GM18507 (cell line): Measurements from ENCODE around the gene RASA3.
"Not testable (repeated sequence)": the region's sequence is repeated elsewhere in the genome, so short reads cannot be mapped to it uniquely, and the experiment has no call there.

Experiments used
- DNase-seq: peaks from one replicate; pipeline ENCODE4 v3.0.0; 2011; ENCODE audit warnings: low read depth; ENCODE audit not compliant: insufficient read length; ENCODE audit errors: extremely low spot score
- FAIRE-seq: peaks from 2 replicates; lab custom pipeline; 2011; peaks lifted over from hg19 to GRCh38; lab: Jason Lieb, UNC

Gene RASA3

DNA sequence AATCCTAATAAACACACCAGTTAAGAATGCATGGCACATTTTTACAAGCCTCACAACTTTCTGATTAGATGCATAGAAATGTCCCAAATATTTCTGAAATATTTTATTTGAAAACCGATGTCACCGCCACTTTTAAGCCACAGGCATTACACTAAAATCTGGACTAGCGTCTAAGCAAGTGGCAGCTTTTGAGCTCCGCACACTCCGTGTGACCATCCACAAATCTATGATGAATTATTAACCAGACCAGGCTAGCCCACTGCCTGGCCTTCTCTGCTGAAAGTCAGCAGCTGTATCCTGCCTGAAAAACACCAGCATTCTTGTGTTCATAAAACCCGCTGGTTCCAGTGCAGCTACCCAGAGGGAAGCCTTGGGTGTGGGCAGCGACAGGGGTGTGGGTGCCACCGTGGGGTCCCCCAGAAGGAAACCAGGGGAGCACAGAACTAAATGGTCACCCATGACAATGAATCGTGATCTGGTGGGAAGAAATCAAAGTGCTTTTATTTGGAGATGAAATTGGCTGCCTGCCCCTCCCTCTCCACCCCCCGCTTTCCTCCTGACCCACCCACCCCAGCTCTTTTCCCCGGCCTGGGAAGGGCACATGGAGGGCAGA lies 13.8 kb downstream of the RASA3 start:
- DNase-seq (no peak), FAIRE-seq (peak; percentile 69)

DNA sequence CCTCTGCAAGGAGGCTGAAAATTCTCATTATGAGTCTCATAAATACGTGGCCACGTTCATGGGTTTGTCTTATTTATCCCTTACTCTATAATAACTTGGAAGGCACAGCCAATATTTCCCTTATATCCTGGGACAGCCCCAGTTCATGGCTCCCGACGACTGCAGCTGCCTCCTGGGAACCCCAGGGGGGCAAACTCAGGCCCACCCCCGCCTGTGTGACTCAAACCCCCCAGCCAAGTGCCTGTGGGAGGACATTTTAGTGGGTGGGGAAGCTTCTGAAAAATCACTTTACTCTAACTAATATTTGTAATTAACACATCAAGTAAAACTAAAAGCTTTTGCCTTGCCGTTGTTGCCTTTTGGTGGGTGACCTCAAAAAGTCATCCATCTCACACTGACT lies 14.3 kb downstream of the RASA3 start:
- FAIRE-seq, result no peak
- DNase-seq, result no peak

DNA sequence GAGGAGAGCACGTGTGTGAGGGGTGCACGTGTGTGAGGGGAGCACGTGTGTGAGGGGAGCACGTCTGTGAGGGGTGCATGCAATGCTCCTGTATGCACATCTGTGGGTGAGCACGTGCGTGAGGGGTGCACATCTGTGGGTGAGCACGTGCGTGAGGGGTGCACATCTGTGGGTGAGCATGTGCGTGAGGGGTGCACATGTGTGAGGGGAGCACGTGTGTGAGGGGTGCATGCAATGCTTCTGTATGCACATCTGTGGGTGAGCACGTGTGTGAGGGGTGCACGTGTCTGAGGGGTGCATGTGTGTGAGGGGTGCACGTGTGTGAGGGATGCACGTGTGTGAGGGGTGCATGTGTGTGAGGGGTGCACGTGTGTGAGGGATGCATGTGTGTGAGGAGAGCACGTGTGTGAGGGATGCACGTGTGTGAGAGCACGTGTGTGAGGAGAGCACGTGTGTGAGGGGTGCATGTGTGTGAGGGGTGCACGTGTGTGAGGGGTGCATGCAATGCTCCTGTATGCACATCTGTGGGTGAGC lies 15.0 kb downstream of the RASA3 start:
- not testable (repeated sequence) for FAIRE-seq, DNase-seq

DNA sequence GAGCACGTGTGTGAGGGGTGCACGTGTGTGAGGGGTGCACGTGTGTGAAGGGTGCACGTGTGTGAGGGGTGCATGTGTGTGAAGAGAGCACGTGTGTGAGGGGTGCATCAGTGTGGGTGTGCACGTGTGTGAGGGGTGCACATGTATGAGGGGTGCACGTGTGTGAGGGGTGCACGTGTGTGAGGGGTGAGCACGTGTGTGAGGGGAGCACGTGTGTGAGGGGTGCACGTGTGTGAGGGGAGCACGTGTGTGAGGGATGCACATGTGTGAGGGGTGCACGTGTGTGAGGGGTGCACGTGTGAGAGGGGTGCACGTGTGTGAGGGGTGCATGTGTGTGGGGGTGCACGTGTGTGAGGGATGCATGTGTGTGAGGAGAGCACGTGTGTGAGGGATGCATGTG lies 15.7 kb downstream of the RASA3 start:
- FAIRE-seq (no peak), DNase-seq (no peak)

DNA sequence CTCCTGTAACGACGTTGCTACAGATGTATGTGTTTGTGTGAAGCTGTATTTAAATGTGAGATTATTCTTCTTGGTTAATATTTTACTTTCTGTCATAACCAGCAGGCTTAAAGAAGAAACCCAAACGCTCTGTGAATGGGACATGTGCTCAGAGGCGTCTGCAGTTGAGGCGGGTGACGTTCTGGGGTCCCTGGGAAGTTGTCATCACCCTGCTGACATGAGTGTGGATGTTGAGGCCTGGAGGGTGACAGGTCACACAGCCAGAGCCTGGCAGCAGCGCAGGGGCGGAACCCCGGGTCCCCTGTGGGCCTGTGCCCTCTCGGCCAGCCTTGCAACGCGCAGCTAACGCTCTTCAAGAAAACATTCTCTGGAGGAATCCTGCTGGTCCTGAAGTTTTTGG lies 16.6 kb downstream of the RASA3 start:
- DNase-seq, result no peak
- FAIRE-seq, result no peak

DNA sequence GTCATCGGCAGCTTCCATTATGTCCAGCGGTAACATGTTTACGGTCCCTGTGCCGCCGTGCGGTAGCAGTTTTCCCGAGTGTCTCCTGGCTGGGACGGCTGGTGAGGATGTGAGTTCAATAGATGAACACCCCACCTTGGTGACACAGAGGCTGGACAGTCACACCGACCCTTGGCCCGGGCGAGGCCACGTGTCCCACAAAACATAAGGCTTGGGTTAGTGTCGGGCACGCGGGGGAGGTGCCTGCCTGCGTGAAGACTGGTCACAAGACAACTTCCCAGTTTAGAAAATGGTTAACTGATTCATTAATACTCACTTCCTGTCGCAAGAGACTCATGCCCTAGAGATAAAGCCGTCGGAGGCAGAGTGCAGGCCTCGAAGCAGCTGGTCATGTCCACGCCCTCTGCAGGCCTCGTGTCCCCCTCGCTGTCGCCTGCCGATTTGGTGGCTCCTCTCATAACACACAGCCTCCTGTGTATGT lies 17.2 kb downstream of the RASA3 start:
- FAIRE-seq, result peak; percentile 87
- DNase-seq, result no peak

DNA sequence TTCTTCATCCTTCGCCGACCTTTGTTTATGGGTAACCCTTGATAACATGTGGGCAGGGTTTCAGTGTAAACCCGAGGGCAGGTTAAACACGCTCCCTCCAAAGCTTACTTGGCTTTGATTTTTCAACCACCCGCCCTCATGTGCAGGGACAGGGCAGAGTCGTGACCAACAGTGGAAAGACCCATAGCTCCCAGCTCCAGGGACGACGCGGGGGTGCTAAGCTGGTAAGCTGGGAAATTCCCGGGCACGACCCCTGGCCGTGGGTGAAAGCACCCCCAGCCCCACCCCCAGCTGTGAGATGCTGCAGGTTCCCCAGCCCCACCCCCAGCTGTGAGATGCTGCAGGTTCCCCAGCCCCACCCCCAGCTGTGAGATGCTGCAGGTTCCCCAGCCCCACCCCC lies 17.8 kb downstream of the RASA3 start:
- not testable (repeated sequence) for FAIRE-seq, DNase-seq

DNA sequence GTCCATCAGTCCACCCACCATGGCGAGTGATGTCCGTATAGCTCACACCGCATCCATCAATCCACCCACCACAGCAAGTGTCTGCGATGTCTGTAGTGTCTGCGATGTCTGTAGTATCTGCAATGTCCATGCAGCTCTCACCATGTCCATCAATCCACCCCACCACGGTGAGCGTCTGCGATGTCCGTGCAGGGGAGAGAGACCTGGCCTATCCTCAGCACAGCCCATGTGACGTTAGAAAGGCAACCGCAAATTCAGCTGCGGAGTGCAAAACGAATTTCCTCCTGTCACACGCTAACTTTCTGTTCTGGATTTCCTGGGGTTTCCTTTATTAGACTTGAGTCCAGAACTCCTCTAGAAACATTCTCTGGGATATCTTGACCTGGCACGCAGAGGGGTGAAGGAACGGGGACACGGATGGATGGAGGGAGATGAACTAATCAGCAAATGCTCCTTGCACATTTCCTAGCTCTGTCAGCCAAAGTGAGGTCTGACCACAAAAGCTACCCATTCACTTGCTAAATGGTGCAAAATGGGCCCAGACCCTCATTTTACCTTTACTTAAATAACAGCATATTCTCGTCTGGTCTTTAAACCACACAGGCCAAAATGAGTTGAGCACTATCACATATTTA lies 18.3 kb downstream of the RASA3 start:
- DNase-seq (no peak), FAIRE-seq (no peak)

DNA sequence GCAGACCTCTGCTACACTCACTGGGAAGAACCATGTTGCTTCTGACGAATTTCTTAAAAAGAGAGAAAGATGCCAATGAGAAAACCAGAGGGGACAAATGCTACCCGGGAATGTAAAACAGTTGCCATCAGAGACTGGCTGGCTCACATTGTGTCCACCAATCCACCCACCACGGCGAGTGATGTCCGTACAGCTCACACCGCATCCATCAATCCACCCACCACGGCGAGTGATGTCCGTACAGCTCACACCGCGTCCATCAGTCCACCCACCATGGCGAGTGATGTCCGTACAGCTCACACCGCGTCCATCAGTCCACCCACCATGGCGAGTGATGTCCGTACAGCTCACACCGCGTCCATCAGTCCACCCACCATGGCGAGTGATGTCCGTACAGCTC lies 19.0 kb downstream of the RASA3 start:
- not testable (repeated sequence) for DNase-seq, FAIRE-seq

DNA sequence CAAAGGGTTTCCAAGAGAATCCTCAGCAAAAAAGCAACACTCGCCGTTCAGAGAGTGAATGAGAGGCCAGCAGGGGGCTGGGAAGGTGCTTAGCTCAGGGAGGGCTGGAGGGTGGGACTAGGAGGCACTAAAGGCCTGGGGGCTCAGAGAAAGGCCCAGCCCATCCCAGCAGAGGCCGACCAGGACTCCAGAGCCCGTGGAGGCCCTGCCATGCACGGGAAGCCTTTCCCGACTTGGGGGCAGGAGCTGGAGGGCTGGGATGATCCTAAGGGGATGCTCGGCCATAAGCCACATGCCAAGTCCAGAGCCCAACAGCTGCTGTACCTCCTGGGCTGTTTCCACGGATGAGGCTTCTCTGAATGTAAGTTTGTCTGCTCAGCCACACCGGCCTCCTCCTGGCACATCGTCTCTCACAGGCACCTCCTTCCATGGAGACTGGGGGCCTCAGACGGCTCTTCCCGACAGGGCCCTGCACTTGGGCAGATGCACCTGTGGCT lies 19.5 kb downstream of the RASA3 start:
- FAIRE-seq (no peak), DNase-seq (no peak)

DNA sequence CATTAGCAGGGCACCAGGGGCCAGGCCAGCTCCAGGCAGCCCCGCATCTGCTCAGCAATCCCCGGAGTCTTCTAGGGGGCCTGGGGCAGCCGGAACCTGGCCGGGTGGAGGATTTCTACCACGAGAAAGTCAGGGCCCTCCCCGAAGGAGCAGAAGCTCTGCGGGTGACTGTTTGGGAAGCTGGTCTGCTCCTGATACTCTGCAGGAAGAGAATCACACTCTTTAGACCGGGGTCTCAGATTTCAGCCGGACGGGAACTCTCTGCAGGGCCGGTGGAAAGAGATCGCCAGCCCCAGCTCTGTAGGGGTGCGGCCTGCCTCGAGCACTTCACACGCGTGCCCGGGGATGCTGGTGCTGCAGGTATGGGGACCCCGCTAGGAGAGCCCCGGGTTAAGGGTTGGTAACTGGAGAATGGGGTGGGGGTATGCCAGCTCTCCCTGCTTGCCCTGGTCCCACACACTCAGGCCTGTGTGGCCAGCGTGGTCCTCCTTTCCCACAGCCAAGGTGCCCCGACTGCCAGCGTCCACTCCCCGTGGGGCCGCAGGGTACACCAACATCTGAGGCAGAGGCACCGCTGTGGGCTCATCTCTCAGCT lies 20.1 kb downstream of the RASA3 start:
- no peak for DNase-seq
- FAIRE-seq, result no peak

DNA sequence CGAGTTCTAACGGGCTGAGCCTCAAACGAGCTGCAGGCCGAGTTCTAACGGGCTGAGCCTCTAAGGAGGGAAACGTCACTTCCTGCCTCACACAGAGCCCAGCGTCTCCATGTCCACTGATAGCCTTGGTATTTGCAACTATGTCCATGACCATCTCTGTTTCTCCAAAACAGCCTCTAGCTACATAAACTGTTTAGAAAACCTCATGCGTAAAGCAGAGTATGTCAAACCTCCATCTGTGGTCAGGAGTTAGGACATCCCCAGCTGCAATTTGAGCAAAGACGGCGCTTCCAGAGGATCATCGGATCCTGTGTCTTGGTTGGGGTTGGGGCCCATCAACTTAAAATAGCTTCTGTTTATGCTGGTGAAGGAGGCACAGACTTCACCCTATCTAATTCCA lies 20.8 kb downstream of the RASA3 start:
- DNase-seq, result no peak
- FAIRE-seq, result no peak

DNA sequence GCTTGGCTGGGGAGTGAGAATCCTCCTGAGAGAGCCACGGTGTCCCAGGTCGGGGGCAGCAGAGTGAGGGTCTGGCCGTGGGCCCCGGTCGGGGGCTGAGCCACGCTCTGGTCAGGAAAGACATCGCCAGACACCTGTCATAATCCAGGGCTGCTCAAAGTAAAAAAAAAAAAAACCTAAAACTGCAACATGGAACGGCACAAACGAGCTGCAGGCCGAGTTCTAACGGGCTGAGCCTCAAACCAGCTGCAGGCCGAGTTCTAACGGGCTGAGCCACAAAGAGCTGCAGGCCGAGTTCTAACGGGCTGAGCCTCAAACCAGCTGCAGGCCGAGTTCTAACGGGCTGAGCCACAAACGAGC lies 21.6 kb downstream of the RASA3 start:
- DNase-seq, FAIRE-seq: not testable (repeated sequence)

DNA sequence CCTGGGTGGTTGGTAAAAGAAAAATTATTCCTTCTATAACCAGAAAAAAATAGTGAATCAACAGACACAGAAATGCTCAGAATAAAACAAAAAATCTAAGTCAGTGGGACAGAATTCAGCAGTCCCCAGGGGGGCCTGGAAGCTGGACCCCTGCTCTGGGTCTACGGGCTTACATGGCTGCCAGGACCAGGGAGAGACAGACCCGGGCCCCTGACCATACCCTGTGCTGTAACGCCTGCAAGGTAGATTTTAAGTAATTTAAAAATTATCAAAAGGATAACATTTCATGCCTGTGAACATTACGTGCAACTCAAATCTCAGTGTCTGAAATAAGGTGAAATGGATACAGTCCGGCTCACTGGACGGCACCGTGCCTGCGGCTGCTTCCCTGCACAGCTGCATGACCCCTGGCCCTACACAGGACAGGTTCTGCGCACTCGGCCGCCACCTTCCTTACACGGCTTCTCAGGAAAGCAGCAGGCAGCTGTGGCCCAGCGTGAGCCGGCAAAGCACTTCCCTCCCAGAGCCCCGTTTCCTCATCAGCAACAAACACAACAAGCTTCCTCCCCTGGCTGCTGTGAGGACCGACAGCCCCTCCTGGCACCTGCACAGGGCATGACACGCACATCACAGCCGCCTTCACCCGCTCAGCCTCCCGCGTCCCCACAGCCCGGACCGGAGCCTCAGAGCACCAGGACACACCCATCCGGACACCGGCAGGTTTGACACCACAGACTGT lies 22.2 kb downstream of the RASA3 start:
- FAIRE-seq (peak; percentile 80), DNase-seq (no peak)

DNA sequence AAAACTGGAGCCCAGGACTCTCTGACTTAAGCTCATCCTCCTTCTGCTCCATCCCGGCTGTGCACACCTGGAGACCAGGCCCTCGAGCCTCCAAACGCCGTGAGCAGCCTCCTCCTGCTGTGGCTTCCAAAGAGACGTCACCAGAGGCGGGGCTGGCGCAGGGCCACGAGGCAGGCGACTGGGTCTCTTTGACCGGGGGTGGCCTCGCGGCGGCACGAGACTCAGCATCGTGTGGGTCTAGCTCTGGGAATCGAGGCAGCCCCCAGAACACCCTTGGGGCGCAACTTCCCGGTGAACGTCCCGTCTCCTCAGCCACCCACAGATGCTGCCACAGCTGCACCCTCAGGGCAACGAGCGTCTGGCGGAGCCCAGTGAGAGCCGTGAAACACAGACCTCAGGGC lies 22.8 kb downstream of the RASA3 start:
- no peak for FAIRE-seq
- DNase-seq, result no peak

DNA sequence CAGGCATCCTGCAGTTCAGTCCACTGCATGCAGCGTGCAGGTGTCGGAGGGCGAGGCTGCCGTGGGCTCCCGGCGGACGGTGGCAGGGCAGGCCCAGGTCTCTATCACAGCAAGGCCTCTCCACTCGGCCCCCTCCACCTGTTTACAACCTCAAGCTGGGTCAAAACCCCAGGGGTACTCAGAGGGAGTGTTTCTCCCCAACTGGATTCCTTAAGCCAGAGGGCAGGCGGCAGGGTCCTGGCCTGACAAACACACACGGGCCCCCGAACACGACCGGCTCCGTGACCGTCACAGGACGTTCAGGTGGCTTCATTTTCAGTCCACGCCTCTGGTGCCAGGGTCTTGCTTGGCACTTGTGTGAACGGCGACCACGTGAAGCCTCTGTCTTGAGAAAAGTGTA lies 23.5 kb downstream of the RASA3 start:
- DNase-seq (no peak), FAIRE-seq (no peak)

DNA sequence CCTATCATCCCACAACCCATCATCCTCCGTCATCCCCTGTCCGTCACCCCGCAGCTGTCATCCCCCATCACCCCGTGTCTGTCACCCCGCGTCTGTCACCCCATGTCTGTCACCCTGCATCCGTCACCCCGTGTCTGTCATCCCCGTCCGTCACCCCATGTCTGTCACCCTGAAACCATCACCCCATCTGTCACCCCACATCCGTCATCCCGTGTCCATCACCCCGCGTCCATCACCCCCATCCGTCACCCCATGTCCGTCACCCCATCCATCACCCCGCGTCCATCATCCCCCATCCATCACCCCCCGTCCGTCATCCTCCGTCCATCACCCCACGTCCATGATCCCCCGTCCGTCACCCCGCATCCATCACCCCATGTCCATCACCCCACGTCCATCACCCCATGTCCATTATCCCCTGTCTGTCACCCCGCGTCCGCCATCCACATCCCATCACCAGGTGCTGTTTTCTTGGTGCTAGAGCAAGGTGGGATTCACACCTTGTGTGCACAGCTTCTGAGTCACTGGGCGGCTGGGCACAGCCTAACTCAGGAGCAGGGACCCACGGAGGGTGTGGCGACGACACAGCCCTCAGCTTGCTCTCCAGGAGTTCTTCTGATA lies 24.2 kb downstream of the RASA3 start:
- DNase-seq (no peak), FAIRE-seq (no peak)

DNA sequence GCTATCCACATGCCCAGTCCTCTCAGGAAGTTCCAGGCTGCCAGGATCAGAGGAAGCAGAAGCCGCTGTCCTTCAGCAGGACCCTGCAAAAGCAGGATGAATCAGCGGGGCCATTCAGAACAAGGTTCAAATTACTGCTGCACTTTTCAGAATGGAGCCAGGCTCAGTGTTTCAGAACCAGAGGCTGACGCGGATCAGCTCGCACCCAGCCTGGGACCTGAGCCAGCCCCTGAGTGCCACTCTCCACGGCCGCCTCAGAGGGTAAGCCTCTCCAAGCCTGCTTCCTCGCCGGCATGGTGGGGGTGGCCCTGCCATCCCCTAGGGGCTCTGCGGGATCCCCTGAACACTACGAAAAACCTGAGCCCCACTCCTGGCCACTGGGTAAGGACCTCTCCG lies 24.7 kb downstream of the RASA3 start:
- DNase-seq (no peak), FAIRE-seq (no peak)

DNA sequence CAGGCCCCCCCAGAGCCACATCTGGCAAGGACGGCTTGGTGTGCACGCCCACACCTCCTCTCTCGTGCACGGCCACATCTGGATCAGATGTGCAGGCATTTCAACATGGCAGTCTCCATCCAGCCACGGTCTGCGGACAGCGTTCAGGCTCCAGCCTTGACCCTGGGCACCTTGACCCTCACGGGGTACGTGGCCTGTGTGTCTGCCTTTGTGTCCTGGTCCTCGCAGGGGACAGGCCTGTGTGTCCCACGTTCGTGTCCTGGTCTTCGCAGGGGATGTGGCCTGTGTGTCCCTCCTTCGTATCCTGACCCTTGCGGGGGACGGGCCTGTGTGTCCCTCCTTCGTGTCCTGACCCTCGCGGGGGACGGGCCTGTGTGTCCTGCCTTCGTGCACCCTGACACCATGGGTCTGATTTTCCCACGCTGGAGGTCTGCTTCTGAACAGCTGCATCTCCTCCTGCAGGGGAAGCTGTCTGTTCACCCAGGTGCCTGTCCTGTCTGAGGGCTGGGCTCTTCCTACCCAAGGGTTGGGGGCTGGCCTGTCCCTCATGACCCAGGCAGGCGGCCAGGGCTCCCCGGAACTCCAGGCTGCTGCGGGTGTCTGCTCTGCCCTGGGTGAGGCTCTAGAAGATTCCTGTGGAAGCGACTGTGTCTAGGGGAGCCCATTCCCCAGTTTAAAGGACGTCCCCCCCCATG lies 25.3 kb downstream of the RASA3 start:
- FAIRE-seq (no peak), DNase-seq (no peak)
